HEK293 (cell line): ENCODE data around the gene ELL2.
"Not testable (repeated sequence)": the region's sequence is repeated elsewhere in the genome, so short reads cannot be mapped to it uniquely, and the experiment has no call there.

ENCODE experiments used
- CTCF ChIA-PET: fragments of 350-600 bp; formaldehyde crosslinking; extraction: SDS; loops from one replicate; lab custom pipeline; 2021; ENCODE audit warnings: antibody characterized with exemption; lab: Yijun Ruan, JAX
- POLR2A ChIA-PET: fragments of 300-600 bp; formaldehyde crosslinking; extraction: SDS; loops from one replicate; lab custom pipeline; 2020; ENCODE audit warnings: antibody characterized with exemption, inconsistent platforms; lab: Yijun Ruan, JAX
- H3K27ac ChIP-seq: fragments of 200-500 bp; sonication (Bioruptor generic); 2 replicates; pipeline ENCODE4 v1.5.1; 2014; ENCODE audit warnings: low read depth, low read length, control low read depth, inconsistent platforms; ENCODE audit errors: extremely low read depth
- H3K36me3 ChIP-seq, 2 experiments: fragments of 200-500 bp in 1 of 2; sonication (Bioruptor generic) in 1 of 2; 1 replicate in 1 of 2; 2 replicates in 1 of 2; pipeline ENCODE4 v1.5.1; 2014 to 2017; ENCODE audit warnings: inconsistent platforms in 2 of 2, low read length in 2 of 2; ENCODE audit not compliant: control insufficient read depth in 2 of 2, insufficient read depth in 1 of 2
- H3K4me1 ChIP-seq: fragments of 200-500 bp; sonication (Bioruptor generic); 2 replicates; pipeline ENCODE4 v1.5.1; 2014; ENCODE audit warnings: mild to moderate bottlenecking, low read length, inconsistent platforms; ENCODE audit not compliant: control insufficient read depth, insufficient read depth
- H3K4me3 ChIP-seq: 2 replicates; pipeline ENCODE4 v1.5.1; 2011; ENCODE audit warnings: low read depth, mild to moderate bottlenecking, control low read depth, low read length, moderate library complexity
- H3K9me3 ChIP-seq: fragments of 200-500 bp; sonication (Bioruptor generic); 2 replicates; pipeline ENCODE4 v1.5.1; 2014; ENCODE audit warnings: low read depth, low read length, inconsistent platforms; ENCODE audit not compliant: control insufficient read depth, insufficient read depth
- ATF2 ChIP-seq: fragments of 450-650 bp; formaldehyde crosslinking; IDR thresholded peaks from 2 replicates; pipeline ENCODE4 v1.5.1; 2016; ENCODE audit warnings: missing biosample characterization, missing genetic modification characterization, low read depth
- EGR2 ChIP-seq: fragments of 450-650 bp; formaldehyde crosslinking; IDR thresholded peaks from 2 replicates; pipeline ENCODE4 v1.5.1; 2016; ENCODE audit warnings: low read depth, missing biosample characterization, missing genetic modification characterization
- GLIS2 ChIP-seq: fragments of 450-650 bp; formaldehyde crosslinking; IDR thresholded peaks from 2 replicates; pipeline ENCODE4 v1.5.1; 2016; ENCODE audit warnings: missing biosample characterization, missing genetic modification characterization
- HOXC10 ChIP-seq: sonication (generic); formaldehyde crosslinking; IDR thresholded peaks from 2 replicates; pipeline ENCODE4 v1.8.1; 2023; ENCODE audit warnings: mild to moderate bottlenecking, missing genetic modification reagents
- KLF10 ChIP-seq: fragments of 450-650 bp; IDR thresholded peaks from 2 replicates; pipeline ENCODE4 v1.5.1; 2018; ENCODE audit warnings: missing biosample characterization, mild to moderate bottlenecking, missing genetic modification characterization
- KLF7 ChIP-seq: fragments of 450-650 bp; formaldehyde crosslinking; IDR thresholded peaks from 2 replicates; pipeline ENCODE4 v1.5.1; 2016; ENCODE audit warnings: missing biosample characterization, missing genetic modification characterization, borderline replicate concordance
- KLF9 ChIP-seq: fragments of 450-650 bp; formaldehyde crosslinking; IDR thresholded peaks from 2 replicates; pipeline ENCODE4 v1.5.1; 2016; ENCODE audit warnings: missing biosample characterization, missing genetic modification characterization, low read depth
- REPIN1 ChIP-seq: fragments of 450-650 bp; formaldehyde crosslinking; IDR thresholded peaks from 2 replicates; pipeline ENCODE4 v1.5.1; 2017; ENCODE audit warnings: missing biosample characterization, missing genetic modification characterization, low read depth
- SCRT2 ChIP-seq: fragments of 450-650 bp; formaldehyde crosslinking; IDR thresholded peaks from 2 replicates; pipeline ENCODE4 v1.5.1; 2016; ENCODE audit warnings: missing biosample characterization, missing genetic modification characterization
- SP3 ChIP-seq: fragments of 450-650 bp; formaldehyde crosslinking; IDR thresholded peaks from 2 replicates; pipeline ENCODE4 v1.5.1; 2016; ENCODE audit warnings: missing biosample characterization, missing genetic modification characterization
- ZBTB7A ChIP-seq: fragments of 450-650 bp; formaldehyde crosslinking; IDR thresholded peaks from 2 replicates; pipeline ENCODE4 v1.5.1; 2016; ENCODE audit warnings: low read depth, missing biosample characterization, missing genetic modification characterization
- ZNF114 ChIP-seq: fragments of 450-650 bp; formaldehyde crosslinking; IDR thresholded peaks from 2 replicates; pipeline ENCODE4 v1.5.0; 2017; ENCODE audit warnings: missing biosample characterization, missing genetic modification characterization
- ZNF16 ChIP-seq: fragments of 450-650 bp; formaldehyde crosslinking; IDR thresholded peaks from 2 replicates; pipeline ENCODE4 v1.5.1; 2016; ENCODE audit warnings: low read depth, missing biosample characterization, missing genetic modification characterization
- ZNF174 ChIP-seq: fragments of 450-650 bp; formaldehyde crosslinking; IDR thresholded peaks from 2 replicates; pipeline ENCODE4 v1.5.0; 2017; ENCODE audit warnings: missing biosample characterization, mild to moderate bottlenecking, missing genetic modification characterization
- ZNF19 ChIP-seq: fragments of 450-650 bp; formaldehyde crosslinking; IDR thresholded peaks from 2 replicates; pipeline ENCODE4; 2016; ENCODE audit warnings: missing biosample characterization, missing genetic modification characterization, low read depth
- ZNF311 ChIP-seq: fragments of 450-650 bp; formaldehyde crosslinking; IDR thresholded peaks from 2 replicates; pipeline ENCODE4 v1.5.1; 2017; ENCODE audit warnings: missing biosample characterization, missing genetic modification characterization, borderline replicate concordance
- ZNF391 ChIP-seq: fragments of 450-650 bp; formaldehyde crosslinking; IDR thresholded peaks from 2 replicates; pipeline ENCODE4 v1.5.1; 2016; ENCODE audit warnings: low read depth, missing biosample characterization, missing genetic modification characterization, borderline replicate concordance
- ZNF48 ChIP-seq: fragments of 450-650 bp; formaldehyde crosslinking; IDR thresholded peaks from 2 replicates; pipeline ENCODE4 v1.5.1; 2016; ENCODE audit warnings: missing biosample characterization, missing genetic modification characterization
- ZNF521 ChIP-seq: fragments of 450-650 bp; formaldehyde crosslinking; IDR thresholded peaks from 2 replicates; pipeline ENCODE4 v1.5.1; 2017; ENCODE audit warnings: missing biosample characterization, mild to moderate bottlenecking, missing genetic modification characterization
- ZNF791 ChIP-seq: fragments of 450-650 bp; formaldehyde crosslinking; IDR thresholded peaks from 2 replicates; pipeline ENCODE4 v1.5.1; 2016; ENCODE audit warnings: missing biosample characterization, missing genetic modification characterization
- TF ChIP-seq, protein P1 (sequence below): fragments of 450-650 bp; formaldehyde crosslinking; IDR thresholded peaks from 2 replicates; pipeline ENCODE4 v1.5.1; 2016; ENCODE audit warnings: missing biosample characterization, missing genetic modification characterization
- TF ChIP-seq, protein P2 (sequence below): fragments of 450-650 bp; formaldehyde crosslinking; IDR thresholded peaks from 2 replicates; pipeline ENCODE4 v1.5.1; 2017; ENCODE audit warnings: missing biosample characterization, missing genetic modification characterization

Gene ELL2

DNA sequence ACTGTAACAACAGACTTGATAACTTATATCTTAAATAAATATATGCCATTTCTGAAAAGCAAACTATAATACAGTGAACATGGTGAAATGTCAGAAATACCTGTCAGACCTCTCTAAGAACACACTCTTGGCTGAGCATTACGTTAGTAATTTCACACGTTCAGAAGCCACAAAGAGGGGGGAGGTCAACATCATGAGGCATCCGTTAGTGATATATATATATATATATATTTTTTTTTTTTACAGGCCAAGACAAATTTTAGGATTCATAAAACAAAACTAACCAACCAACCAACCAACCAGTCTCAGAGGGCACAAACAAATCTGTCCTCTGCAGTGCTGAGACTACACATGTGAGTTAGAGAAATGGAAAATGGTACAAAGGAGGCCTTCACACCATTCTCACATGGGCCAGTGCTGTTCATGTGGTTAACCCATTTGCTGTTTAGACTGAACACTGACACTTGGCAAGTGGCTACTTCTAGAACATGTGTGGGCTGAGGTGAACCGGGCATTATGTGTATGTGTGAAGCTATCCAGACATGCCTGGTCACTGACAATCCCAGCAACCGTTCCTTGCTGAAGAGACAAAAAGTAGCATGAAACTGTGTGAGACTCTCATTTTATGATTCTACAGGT is 54.5 kb downstream of the ELL2 start:
- H3K9me3 ChIP-seq, result no peaks in the 10 kb centered on the region
- TF ChIP-seq GLIS2 (no peak), KLF9 (tag by site-specific recombination) (no peak), REPIN1 (tag by site-specific recombination) (no peak), ZNF311 (tag by site-specific recombination) (no peak), ZNF48 (no peak), ZNF19 (tag by site-specific recombination) (no peak), ZNF174 (no peak), ZNF114 (tag by site-specific recombination) (no peak), SP3 (no peak), ZNF791 (no peak), ZBTB7A (no peak), ZNF521 (tag by site-specific recombination) (no peak), EGR2 (tag by site-specific recombination) (no peak)
- TF ChIP-seq, protein P1, sequence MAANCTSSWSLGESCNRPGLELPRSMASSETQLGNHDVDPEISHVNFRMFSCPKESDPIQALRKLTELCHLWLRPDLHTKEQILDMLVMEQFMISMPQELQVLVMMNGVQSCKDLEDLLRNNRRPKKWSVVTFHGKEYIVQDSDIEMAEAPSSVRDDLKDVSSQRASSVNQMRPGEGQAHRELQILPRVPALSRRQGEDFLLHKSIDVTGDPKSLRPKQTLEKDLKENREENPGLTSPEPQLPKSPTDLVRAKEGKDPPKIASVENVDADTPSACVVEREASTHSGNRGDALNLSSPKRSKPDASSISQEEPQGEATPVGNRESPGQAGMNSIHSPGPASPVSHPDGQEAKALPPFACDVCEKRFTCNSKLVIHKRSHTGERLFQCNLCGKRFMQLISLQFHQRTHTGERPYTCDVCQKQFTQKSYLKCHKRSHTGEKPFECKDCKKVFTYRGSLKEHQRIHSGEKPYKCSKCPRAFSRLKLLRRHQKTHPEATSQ, result no peak
- TF ChIP-seq, protein P2, sequence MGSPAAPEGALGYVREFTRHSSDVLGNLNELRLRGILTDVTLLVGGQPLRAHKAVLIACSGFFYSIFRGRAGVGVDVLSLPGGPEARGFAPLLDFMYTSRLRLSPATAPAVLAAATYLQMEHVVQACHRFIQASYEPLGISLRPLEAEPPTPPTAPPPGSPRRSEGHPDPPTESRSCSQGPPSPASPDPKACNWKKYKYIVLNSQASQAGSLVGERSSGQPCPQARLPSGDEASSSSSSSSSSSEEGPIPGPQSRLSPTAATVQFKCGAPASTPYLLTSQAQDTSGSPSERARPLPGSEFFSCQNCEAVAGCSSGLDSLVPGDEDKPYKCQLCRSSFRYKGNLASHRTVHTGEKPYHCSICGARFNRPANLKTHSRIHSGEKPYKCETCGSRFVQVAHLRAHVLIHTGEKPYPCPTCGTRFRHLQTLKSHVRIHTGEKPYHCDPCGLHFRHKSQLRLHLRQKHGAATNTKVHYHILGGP, result no peak
- peaks cover 0 to 14% of the 10 kb centered on the region in 2 experiments; a peak in 1 of 3 replicates for H3K36me3 ChIP-seq
- H3K4me1 ChIP-seq, result no peaks in the 10 kb centered on the region; the same call in 1 of the 2 replicates
- no peak overlapping the region for H3K27ac ChIP-seq
- POLR2A ChIA-PET, result no interaction called here
- H3K4me3 ChIP-seq, result no peak overlapping the region
- CTCF ChIA-PET, result no interaction called here

GRCh38 chr5:95906398-95906797 is 55.3 kb downstream of the ELL2 start:
- H3K4me3 ChIP-seq, H3K4me1 ChIP-seq, POLR2A ChIA-PET, H3K9me3 ChIP-seq, H3K27ac ChIP-seq: not testable (repeated sequence)
- H3K36me3 ChIP-seq, result peaks cover 0 to 14% of the 10 kb centered on the region in 2 experiments; a peak in 1 of 3 replicates
- CTCF ChIA-PET, result interaction anchor here (0.6 to 1.1 kb wide), 2 partner anchors 47 to 49 kb away, joined by 3 read pairs; no protein-coding TSS in a partner anchor
- peak; percentile 58 for TF ChIP-seq SCRT2

GRCh38 chr5:95904827-95905226 is 56.8 kb downstream of the ELL2 start:
- POLR2A ChIA-PET, result no interaction called here
- H3K4me1 ChIP-seq, result peaks cover 10% of the 10 kb centered on the region
- no peaks in the 10 kb centered on the region for H3K9me3 ChIP-seq
- H3K4me3 ChIP-seq, result no peak overlapping the region
- TF ChIP-seq HOXC10 (CRISPR knock-in tag), result no peak
- no peak for TF ChIP-seq ZNF391 (tag by site-specific recombination)
- no peak for TF ChIP-seq KLF10 (tag by site-specific recombination)
- no peak for TF ChIP-seq ZNF16 (tag by site-specific recombination)
- no peak for TF ChIP-seq KLF7 (tag by site-specific recombination)
- no peak for TF ChIP-seq ATF2
- H3K36me3 ChIP-seq, result peaks cover 0 to 16% of the 10 kb centered on the region in 2 experiments; a peak in 1 of 3 replicates
- no peak overlapping the region for H3K27ac ChIP-seq
- CTCF ChIA-PET, result interaction anchor here (0.7 to 0.9 kb wide), 2 partner anchors 80 to 555 kb away, joined by 3 read pairs; no protein-coding TSS in a partner anchor
